HepG2 (cell line): ENCODE results near the gene PPARA. TPM values are rescaled to one million over a fixed set of nuclear protein-coding genes. Genes with fewer than 3 reads are reported as not detected.

Experiments
- EP300 ChIP-seq, 3 experiments: sonication (generic) in 1 of 3; formaldehyde crosslinking in 1 of 3; IDR thresholded peaks; 2 replicates each; pipeline versions ENCODE4 v1.5.1 to v1.6.1; 2011 to 2020; ENCODE audit warnings: low read depth in 2 of 3, low read length in 2 of 3, borderline replicate concordance in 1 of 3, improper control_type of control experiment in 1 of 3, mild to moderate bottlenecking in 1 of 3, missing genetic modification reagents in 1 of 3, moderate library complexity in 1 of 3
- HOXD1 ChIP-seq: sonication (generic); formaldehyde crosslinking; IDR thresholded peaks from 2 replicates; pipeline ENCODE4 v1.5.0; 2020; ENCODE audit warnings: missing genetic modification reagents
- IKZF4 ChIP-seq: sonication (generic); formaldehyde crosslinking; IDR thresholded peaks from 2 replicates; pipeline ENCODE4 v1.5.1; 2020; ENCODE audit warnings: borderline replicate concordance, mild to moderate bottlenecking, low read depth, missing genetic modification reagents; ENCODE audit errors: not compliant biosample characterization
- KDM1A ChIP-seq: IDR thresholded peaks from 2 replicates; pipeline ENCODE4 v1.6.1; 2016; ENCODE audit warnings: missing compliant biosample characterization
- MATR3 ChIP-seq: sonication (generic); formaldehyde crosslinking; IDR thresholded peaks from 2 replicates; pipeline ENCODE4 v1.4.0; 2020; ENCODE audit warnings: missing genetic modification reagents
- MEF2D ChIP-seq: sonication (generic); formaldehyde crosslinking; IDR thresholded peaks from 2 replicates; pipeline ENCODE4 v1.5.1; 2020; ENCODE audit warnings: mild to moderate bottlenecking, missing genetic modification reagents
- ZBTB7B ChIP-seq: sonication (generic); formaldehyde crosslinking; IDR thresholded peaks from 2 replicates; pipeline ENCODE4 v1.4.0; 2020; ENCODE audit warnings: missing genetic modification reagents
- ZFX ChIP-seq: sonication (generic); formaldehyde crosslinking; IDR thresholded peaks from 2 replicates; pipeline ENCODE4 v1.4.0; 2020; ENCODE audit warnings: mild to moderate bottlenecking, low read depth, missing genetic modification reagents, moderate library complexity
- ZFY ChIP-seq: sonication (generic); formaldehyde crosslinking; IDR thresholded peaks from 2 replicates; pipeline ENCODE4 v1.4.0; 2020; ENCODE audit warnings: missing genetic modification reagents
- ZFYVE20 ChIP-seq: sonication (generic); formaldehyde crosslinking; IDR thresholded peaks from 2 replicates; pipeline ENCODE4 v1.8.0; 2023; ENCODE audit warnings: low read depth, mild to moderate bottlenecking, moderate library complexity, missing genetic modification reagents, borderline replicate concordance
- ZNF326 ChIP-seq: sonication (generic); formaldehyde crosslinking; IDR thresholded peaks from 2 replicates; pipeline ENCODE4 v1.4.0; 2020; ENCODE audit warnings: missing genetic modification reagents, borderline replicate concordance
- ZNF589 ChIP-seq: sonication (generic); formaldehyde crosslinking; conservative IDR thresholded peaks from 2 replicates; pipeline ENCODE4 v1.8.0; 2022; ENCODE audit warnings: mild to moderate bottlenecking, moderate library complexity, missing genetic modification reagents
- ZNF891 ChIP-seq: sonication (generic); formaldehyde crosslinking; IDR thresholded peaks from 2 replicates; pipeline ENCODE4 v1.5.0; 2020; ENCODE audit warnings: mild to moderate bottlenecking, missing genetic modification reagents
- ZSCAN22 ChIP-seq: sonication (generic); formaldehyde crosslinking; IDR thresholded peaks from 2 replicates; pipeline ENCODE4 v1.4.0; 2020; ENCODE audit warnings: mild to moderate bottlenecking, missing genetic modification reagents
- polyA plus RNA-seq, 8 experiments: library from polyadenylated mRNA; depleted of rRNA in 3 of 8; stranded (reverse) in 7 of 8; unstranded in 1 of 8; fragments of >200 nt; fragmentation: Illumina TruSeq in 4 of 8; extraction: Trizol in 4 of 8; gene quantifications; 2 replicates each; pipeline versions ENCODE4 v1.2.1 to v1.2.3, GENCODE V29; 2011 to 2016; ENCODE audit warnings: low read depth in 4 of 8, missing spikeins in 1 of 8, mixed read lengths in 1 of 8; ENCODE audit not compliant: insufficient read depth in 1 of 8
- total RNA-seq, 5 experiments: library from RNA; depleted of rRNA; stranded (reverse); fragments of >200 nt; fragmentation: Illumina TruSeq; extraction: Trizol; gene quantifications; 2 replicates each; pipeline ENCODE4 v1.2.3, GENCODE V29; 2016; ENCODE audit warnings: low read depth in 1 of 5
- TF ChIP-seq, protein P1 (sequence below): IDR thresholded peaks from 2 replicates; pipeline ENCODE4 v1.6.1; 2018; ENCODE audit warnings: missing genetic modification reagents, mild to moderate bottlenecking, missing compliant biosample characterization
- TF ChIP-seq, protein P2 (sequence below): sonication (generic); formaldehyde crosslinking; IDR thresholded peaks from 2 replicates; pipeline ENCODE4 v1.5.0; 2020; ENCODE audit warnings: missing genetic modification reagents
- TF ChIP-seq, protein P3 (sequence below): sonication (generic); formaldehyde crosslinking; IDR thresholded peaks from 2 replicates; pipeline ENCODE4 v1.4.0; 2020; ENCODE audit warnings: missing genetic modification reagents
- TF ChIP-seq, protein P4 (sequence below): sonication (generic); formaldehyde crosslinking; IDR thresholded peaks from 2 replicates; pipeline ENCODE4 v1.9.0; 2022; ENCODE audit warnings: low read depth, missing genetic modification reagents
- TF ChIP-seq, protein P5 (sequence below): sonication (generic); formaldehyde crosslinking; IDR thresholded peaks from 2 replicates; pipeline ENCODE4 v1.5.0; 2020; ENCODE audit warnings: mild to moderate bottlenecking, low read depth, missing genetic modification reagents, borderline replicate concordance

Gene PPARA
- total and polyA plus RNA-seq, 2 of the 13 experiments (the other 11 are each of a cell fraction or from before 2014, with no cell fraction given): 18.2 to 24.7 TPM

DNA sequence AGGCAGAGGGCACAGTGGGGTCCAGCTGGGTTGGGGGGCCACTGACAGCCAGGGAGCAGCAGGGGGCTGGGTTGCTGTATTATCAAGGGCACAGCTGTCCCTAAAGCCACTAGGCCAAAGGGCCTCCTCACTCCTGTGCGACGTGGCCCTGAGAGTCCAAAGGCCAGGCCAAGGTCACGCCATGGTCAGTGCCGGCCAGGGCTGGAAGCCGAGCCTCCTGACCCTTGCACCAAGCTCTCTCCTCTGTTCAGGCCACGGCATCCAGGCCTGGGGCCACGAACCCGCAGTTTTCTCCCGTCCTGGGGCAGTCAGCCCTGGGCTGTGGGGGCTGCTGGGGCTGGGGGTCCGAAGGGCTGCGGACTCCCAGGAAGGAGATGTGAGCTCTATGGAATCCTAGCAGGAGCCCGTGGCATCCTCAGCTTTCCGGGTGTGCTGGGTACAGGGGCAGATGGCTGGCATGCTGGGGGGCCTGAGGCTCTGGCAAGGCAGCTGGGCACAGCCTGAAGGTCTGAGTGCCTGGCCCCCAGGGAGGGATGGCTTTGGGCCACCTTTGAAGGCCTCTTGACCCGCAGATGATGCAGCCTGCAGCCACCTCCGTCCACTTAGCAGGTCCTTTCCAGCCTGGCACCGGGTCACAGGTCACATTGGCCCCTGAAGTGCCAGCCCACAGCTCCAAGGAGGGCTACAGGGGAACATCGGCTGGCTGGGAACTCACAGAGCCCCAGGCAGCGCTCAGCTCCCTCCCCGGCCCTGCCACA, 17.3 kb upstream of the PPARA start (continued):
- TF ChIP-seq, protein P1, sequence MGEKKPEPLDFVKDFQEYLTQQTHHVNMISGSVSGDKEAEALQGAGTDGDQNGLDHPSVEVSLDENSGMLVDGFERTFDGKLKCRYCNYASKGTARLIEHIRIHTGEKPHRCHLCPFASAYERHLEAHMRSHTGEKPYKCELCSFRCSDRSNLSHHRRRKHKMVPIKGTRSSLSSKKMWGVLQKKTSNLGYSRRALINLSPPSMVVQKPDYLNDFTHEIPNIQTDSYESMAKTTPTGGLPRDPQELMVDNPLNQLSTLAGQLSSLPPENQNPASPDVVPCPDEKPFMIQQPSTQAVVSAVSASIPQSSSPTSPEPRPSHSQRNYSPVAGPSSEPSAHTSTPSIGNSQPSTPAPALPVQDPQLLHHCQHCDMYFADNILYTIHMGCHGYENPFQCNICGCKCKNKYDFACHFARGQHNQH (CRISPR knock-in tag): peak; percentile 64; the same call in 1 of the 2 replicates
- TF ChIP-seq, protein P2, sequence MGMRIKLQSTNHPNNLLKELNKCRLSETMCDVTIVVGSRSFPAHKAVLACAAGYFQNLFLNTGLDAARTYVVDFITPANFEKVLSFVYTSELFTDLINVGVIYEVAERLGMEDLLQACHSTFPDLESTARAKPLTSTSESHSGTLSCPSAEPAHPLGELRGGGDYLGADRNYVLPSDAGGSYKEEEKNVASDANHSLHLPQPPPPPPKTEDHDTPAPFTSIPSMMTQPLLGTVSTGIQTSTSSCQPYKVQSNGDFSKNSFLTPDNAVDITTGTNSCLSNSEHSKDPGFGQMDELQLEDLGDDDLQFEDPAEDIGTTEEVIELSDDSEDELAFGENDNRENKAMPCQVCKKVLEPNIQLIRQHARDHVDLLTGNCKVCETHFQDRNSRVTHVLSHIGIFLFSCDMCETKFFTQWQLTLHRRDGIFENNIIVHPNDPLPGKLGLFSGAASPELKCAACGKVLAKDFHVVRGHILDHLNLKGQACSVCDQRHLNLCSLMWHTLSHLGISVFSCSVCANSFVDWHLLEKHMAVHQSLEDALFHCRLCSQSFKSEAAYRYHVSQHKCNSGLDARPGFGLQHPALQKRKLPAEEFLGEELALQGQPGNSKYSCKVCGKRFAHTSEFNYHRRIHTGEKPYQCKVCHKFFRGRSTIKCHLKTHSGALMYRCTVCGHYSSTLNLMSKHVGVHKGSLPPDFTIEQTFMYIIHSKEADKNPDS: no peak; the same call in 1 of the 2 replicates
- TF ChIP-seq EP300 (IDR thresholded peaks at IDR 0.05; ENCODE audit: low read depth in 2 of 2, low read length in 2 of 2) (peak in 1 of 2 experiments; percentile 42; a peak in 1 of 4 replicates), EP300 (CRISPR knock-in tag; IDR thresholded peaks at IDR 0.05; ENCODE audit: borderline replicate concordance) (no peak), ZFY (CRISPR knock-in tag) (peak; percentile 82), ZNF589 (no peak), ZFYVE20 (no peak), MATR3 (CRISPR knock-in tag) (no peak), ZFX (CRISPR knock-in tag) (peak; percentile 94), IKZF4 (no peak), HOXD1 (CRISPR knock-in tag) (no peak), KDM1A (CRISPR knock-in tag) (peak; percentile 76; the same call in 1 of the 2 replicates), ZNF891 (CRISPR knock-in tag) (peak; percentile 85; the same call in 1 of the 2 replicates), ZBTB7B (CRISPR knock-in tag) (peak; percentile 81; the same call in 1 of the 2 replicates), ZSCAN22 (CRISPR knock-in tag) (no peak), MEF2D (CRISPR knock-in tag) (peak; percentile 86), ZNF326 (CRISPR knock-in tag) (no peak)
- TF ChIP-seq, protein P3, sequence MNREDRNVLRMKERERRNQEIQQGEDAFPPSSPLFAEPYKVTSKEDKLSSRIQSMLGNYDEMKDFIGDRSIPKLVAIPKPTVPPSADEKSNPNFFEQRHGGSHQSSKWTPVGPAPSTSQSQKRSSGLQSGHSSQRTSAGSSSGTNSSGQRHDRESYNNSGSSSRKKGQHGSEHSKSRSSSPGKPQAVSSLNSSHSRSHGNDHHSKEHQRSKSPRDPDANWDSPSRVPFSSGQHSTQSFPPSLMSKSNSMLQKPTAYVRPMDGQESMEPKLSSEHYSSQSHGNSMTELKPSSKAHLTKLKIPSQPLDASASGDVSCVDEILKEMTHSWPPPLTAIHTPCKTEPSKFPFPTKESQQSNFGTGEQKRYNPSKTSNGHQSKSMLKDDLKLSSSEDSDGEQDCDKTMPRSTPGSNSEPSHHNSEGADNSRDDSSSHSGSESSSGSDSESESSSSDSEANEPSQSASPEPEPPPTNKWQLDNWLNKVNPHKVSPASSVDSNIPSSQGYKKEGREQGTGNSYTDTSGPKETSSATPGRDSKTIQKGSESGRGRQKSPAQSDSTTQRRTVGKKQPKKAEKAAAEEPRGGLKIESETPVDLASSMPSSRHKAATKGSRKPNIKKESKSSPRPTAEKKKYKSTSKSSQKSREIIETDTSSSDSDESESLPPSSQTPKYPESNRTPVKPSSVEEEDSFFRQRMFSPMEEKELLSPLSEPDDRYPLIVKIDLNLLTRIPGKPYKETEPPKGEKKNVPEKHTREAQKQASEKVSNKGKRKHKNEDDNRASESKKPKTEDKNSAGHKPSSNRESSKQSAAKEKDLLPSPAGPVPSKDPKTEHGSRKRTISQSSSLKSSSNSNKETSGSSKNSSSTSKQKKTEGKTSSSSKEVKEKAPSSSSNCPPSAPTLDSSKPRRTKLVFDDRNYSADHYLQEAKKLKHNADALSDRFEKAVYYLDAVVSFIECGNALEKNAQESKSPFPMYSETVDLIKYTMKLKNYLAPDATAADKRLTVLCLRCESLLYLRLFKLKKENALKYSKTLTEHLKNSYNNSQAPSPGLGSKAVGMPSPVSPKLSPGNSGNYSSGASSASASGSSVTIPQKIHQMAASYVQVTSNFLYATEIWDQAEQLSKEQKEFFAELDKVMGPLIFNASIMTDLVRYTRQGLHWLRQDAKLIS: no peak
- TF ChIP-seq, protein P4, sequence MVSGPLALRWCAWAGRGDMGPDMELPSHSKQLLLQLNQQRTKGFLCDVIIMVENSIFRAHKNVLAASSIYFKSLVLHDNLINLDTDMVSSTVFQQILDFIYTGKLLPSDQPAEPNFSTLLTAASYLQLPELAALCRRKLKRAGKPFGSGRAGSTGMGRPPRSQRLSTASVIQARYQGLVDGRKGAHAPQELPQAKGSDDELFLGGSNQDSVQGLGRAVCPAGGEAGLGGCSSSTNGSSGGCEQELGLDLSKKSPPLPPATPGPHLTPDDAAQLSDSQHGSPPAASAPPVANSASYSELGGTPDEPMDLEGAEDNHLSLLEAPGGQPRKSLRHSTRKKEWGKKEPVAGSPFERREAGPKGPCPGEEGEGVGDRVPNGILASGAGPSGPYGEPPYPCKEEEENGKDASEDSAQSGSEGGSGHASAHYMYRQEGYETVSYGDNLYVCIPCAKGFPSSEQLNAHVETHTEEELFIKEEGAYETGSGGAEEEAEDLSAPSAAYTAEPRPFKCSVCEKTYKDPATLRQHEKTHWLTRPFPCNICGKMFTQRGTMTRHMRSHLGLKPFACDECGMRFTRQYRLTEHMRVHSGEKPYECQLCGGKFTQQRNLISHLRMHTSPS (CRISPR knock-in tag): peak; percentile 87; the same call in 1 of the 2 replicates
- TF ChIP-seq, protein P5, sequence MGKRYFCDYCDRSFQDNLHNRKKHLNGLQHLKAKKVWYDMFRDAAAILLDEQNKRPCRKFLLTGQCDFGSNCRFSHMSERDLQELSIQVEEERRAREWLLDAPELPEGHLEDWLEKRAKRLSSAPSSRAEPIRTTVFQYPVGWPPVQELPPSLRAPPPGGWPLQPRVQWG (CRISPR knock-in tag): no peak
